ENCODE data around the gene SLC26A9. TPM values are rescaled to one million over a fixed set of nuclear protein-coding genes. Genes with fewer than 3 reads are reported as not detected.

Gene SLC26A9
- total and polyA plus RNA-seq, 2 of the 4 experiments (the other 2 are of a cell fraction) = not detected

- Histone ChIP-seq H2AK9ac (replicated peaks; ENCODE audit: low read depth, low read length, poor library complexity) (no peak overlapping the region), H3K36me3 (ENCODE audit: control insufficient read depth, insufficient read depth, low read length) (no peaks in the 10 kb centered on the region), H4K5ac (ENCODE audit: low read depth, low read length) (no peak overlapping the region), H3K56ac (ENCODE audit: extremely low read depth, insufficient read depth, low read length) (no peak overlapping the region), H3K4me1 (ENCODE audit: control insufficient read depth, insufficient read depth, low read length) (no peaks in the 10 kb centered on the region), H3K18ac (ENCODE audit: low read depth, low read length) (no peak overlapping the region), H3K4ac (ENCODE audit: low read depth, low read length) (no peak overlapping the region), H4K8ac (ENCODE audit: low read depth in 2 of 2, low read length in 2 of 2) (no peak overlapping the region), H3K27ac (ENCODE audit: insufficient read depth, low read length) (no peak overlapping the region), H2BK15ac (ENCODE audit: low read depth, low read length) (no peak overlapping the region), H4K91ac (ENCODE audit: insufficient read depth, low read depth, low read length) (no peak overlapping the region), H3K9me1 (ENCODE audit: insufficient read depth, low read length) (peaks cover 26% of the 10 kb centered on the region), H2BK5ac (ENCODE audit: low read depth, low read length, poor library complexity, severe bottlenecking) (no peak overlapping the region), H2AFZ (replicated peaks; ENCODE audit: low read length, poor library complexity) (no peak overlapping the region), H3K9ac (ENCODE audit: low read depth, low read length) (no peak overlapping the region), H3K14ac (replicated peaks; ENCODE audit: low read depth, low read length) (no peak overlapping the region), H3K27me3 (ENCODE audit: control insufficient read depth, insufficient read depth, low read length) (no peaks in the 10 kb centered on the region), H3K4me3 (ENCODE audit: insufficient read depth, low read depth, low read length) (no peak overlapping the region), H3K79me1 (ENCODE audit: low read depth in 1 of 2, low read length in 2 of 2) (no peaks in the 10 kb centered on the region), H2AK5ac (ENCODE audit: low read depth, low read length) (no peak overlapping the region; the same call in 1 of the 2 replicates), H2BK20ac (ENCODE audit: low read depth, low read length) (no peak overlapping the region), H3K23ac (ENCODE audit: low read depth, low read length) (no peak overlapping the region), H4K20me1 (ENCODE audit: insufficient read depth, low read length) (no peaks in the 10 kb centered on the region; the same call in 1 of the 2 replicates), H2BK120ac (ENCODE audit: low read depth, low read length) (no peak overlapping the region), H3K9me3 (ENCODE audit: control insufficient read depth, insufficient read depth, low read length) (no peaks in the 10 kb centered on the region), H3K4me2 (ENCODE audit: low read depth, low read length) (no peak overlapping the region)
- BruUV-seq (replicated peaks) = no TSS peak
- ChIA-PET CTCF (interaction anchor here (0.6 to 3.3 kb wide), 42 partner anchors 9 to 386 kb away, joined by 3 to 161 read pairs (median 4); partner anchors contain the start of genes RAB29 and RAB7B), POLR2A (ENCODE audit: unreplicated experiment) (interaction anchor here (0.6 kb wide), 1 partner anchor 1405 kb away, joined by 14 read pairs; no protein-coding TSS in a partner anchor)
- ATAC-seq (ENCODE audit: low read depth) = peak; percentile 90
- intact Hi-C loops (cut with micrococcal nuclease) (loop anchor here (1.0 to 10.0 kb wide), 5 partner anchors 58 to 383 kb away; partner anchors contain the start of gene SLC41A1), in situ Hi-C loops (cut with MboI; ENCODE audit: low sequenced_read_pairs) (no loop called here), dilution Hi-C loops (cut with HindIII; ENCODE audit: low sequenced_read_pairs, unreplicated experiment) (no loop called here)
- WGBS, 2 experiments (ENCODE audit: extremely low coverage in 2 of 2, insufficient read length in 1 of 2) = no CpG with 5 or more reads among the region's 2 CpGs
- TF ChIP-seq CTCF (conservative IDR thresholded peaks at IDR 0.05; ENCODE audit: low read depth, low read length) = peak; percentile 97
- peak; percentile 56 for TF ChIP-seq POLR2A (IDR thresholded peaks at IDR 0.05; ENCODE audit: low read depth, low read length)
- no peak for TF ChIP-seq MAFK (IDR thresholded peaks at IDR 0.05; ENCODE audit: low read depth, low read length)
- peak; percentile 99 for TF ChIP-seq RAD21 (IDR thresholded peaks at IDR 0.05; ENCODE audit: low read length)
- TF ChIP-seq SMC3 (IDR thresholded peaks at IDR 0.05; ENCODE audit: low read depth, low read length) = peak; percentile 99
- peak; percentile 81 for DNase-seq
Measured at GRCh38 chr1:205977402-205978014, 34.3 kb upstream of the SLC26A9 start.
